ENCODE measurements around the gene MXD4. TPM values are rescaled to one million over a fixed set of nuclear protein-coding genes. Genes with fewer than 3 reads are reported as not detected.

The MXD4 gene
- total RNA-seq, 6 experiments from 2014 or later, result 56.5 to 81.8 (median 60.3) TPM

DNA sequence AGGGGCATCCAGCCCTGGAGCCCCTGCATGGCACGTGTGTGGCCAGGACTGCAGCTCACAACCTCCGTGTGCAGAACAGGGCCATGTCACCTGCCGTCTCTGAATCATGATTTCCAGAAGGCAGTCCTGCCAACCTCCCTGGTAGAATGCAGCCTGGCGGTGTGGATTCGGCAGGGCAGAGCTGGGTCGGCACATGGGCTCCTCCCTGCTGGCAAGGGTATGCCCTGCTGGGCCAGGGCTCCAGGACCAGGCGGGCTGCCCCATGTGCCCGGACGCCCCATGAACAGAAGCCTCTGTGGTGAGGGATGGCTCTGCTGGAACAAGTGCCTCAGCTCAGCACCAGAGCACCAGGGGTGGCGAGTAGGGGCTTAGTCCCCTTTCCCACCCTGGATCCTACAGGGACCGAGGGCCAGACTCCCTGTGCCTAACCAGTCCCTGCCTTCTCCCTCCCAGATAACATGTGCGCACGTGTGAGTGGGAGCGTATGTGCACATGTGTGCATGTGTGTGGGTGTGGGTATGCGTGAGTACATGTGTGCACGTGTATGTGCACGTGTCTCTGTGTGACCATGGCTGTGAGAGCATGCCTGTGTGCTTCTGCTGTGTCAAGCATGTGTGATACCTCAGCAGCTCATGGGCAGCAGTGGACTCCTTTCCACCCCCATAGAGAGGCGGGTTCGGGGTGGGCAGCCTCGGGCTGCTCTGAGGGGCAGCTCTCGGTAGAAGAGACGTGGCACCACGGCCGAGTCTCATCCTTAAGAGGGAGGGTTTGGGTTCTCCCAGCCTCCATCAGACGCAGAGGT is 10.3 kb upstream of the MXD4 start:
- Mint-ChIP-seq H3K36me3 (ENCODE audit: low read depth) (no peaks in the 10 kb centered on the region), H3K4me1 (ENCODE audit: low read depth) (no peaks in the 10 kb centered on the region), H3K9me3 (no peaks in the 10 kb centered on the region), H3K27ac (no peak overlapping the region), H3K4me3 (no peak overlapping the region), H3K27me3 (ENCODE audit: insufficient read depth) (peaks cover 16% of the 10 kb centered on the region)
- TF ChIP-seq, protein P1, sequence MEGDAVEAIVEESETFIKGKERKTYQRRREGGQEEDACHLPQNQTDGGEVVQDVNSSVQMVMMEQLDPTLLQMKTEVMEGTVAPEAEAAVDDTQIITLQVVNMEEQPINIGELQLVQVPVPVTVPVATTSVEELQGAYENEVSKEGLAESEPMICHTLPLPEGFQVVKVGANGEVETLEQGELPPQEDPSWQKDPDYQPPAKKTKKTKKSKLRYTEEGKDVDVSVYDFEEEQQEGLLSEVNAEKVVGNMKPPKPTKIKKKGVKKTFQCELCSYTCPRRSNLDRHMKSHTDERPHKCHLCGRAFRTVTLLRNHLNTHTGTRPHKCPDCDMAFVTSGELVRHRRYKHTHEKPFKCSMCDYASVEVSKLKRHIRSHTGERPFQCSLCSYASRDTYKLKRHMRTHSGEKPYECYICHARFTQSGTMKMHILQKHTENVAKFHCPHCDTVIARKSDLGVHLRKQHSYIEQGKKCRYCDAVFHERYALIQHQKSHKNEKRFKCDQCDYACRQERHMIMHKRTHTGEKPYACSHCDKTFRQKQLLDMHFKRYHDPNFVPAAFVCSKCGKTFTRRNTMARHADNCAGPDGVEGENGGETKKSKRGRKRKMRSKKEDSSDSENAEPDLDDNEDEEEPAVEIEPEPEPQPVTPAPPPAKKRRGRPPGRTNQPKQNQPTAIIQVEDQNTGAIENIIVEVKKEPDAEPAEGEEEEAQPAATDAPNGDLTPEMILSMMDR (IDR thresholded peaks at IDR 0.05), result no peak
- DNase-seq, result no peak

DNA sequence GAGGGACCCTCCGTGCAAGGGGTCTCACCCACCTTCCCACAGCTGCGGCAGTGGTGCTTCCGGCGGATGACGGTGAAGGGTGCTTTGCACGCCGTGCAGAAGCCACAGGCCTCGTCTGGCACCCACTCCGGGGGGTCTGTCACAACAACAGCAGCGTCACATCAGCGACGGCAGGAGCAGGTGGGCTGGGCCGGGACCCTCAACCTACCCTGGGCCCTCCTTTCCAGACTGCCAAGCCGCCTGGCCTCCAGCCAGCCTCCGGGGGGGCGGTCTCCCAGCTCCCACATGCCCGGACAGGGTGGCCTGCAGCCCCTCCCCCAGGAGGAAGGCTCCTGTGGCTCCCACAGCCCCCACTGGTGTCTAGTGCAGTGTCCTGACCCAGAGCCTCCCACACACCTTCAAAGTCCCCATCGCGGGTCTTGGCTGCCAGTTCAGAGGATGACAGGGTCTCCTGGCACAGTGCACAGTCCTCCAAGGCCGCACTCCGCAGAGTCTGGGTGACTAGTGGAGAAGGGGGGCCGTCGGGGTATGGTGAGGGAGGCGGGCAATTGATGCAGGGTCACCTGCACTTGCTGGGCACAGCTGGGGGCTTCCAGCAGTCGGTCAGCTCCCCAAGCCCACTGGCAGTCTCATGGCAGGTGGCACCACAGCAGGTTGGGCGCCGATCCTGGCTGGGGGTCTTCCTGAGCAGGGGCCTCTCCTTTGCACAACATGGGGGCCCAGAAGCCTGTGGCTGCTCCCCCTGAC is 9.5 kb upstream of the MXD4 start:
- DNase-seq, result no peak
- Mint-ChIP-seq H3K36me3 (ENCODE audit: low read depth) (no peaks in the 10 kb centered on the region), H3K27me3 (ENCODE audit: insufficient read depth) (peaks cover 15% of the 10 kb centered on the region), H3K4me1 (ENCODE audit: low read depth) (peaks cover under 1% of the 10 kb centered on the region), H3K9me3 (no peaks in the 10 kb centered on the region), H3K27ac (no peak overlapping the region), H3K4me3 (no peak overlapping the region)
- TF ChIP-seq, protein P1 (IDR thresholded peaks at IDR 0.05), result no peak

DNA sequence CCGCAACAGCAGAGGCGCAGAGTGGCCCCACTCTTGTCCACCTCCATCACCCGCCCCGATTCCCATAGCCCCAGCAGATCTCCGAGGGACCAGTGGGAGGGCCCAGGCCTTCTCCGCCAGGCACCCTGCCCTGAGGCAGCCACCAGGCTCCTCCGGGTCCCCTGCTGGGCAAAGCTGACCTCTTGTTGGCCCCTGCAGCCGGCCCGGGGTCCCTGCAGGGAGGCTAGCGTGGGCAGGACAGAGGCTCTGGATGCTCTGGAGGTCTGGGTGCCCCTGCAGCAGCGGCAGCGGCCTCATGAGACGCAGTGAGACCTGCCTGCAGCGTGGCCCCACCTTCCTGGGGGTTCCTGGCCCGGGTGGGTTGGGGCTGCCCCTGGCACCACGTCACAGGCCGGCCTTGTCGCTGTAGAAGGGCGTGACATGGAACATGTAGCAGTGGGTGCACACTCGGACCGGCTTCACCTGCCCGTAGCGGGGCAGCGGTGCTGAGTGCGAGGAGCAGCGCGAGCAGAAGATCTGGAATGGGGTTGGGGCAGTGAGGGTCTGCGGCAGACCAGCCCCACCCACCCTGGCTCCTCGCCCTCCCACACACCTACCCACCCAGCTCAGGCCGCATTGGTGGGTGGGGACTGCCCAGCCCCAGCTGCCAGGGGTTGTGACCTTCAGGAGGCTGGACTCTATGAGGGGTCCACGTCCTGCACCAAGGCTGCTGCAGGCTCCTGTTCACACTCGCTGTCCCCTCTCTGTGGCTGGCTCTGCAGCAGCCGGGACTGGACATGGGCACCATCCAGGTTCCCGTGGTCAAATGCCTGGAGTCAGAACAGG is 8.6 kb upstream of the MXD4 start:
- H3K27ac Mint-ChIP-seq, result no peak overlapping the region
- no peak overlapping the region for H3K4me3 Mint-ChIP-seq
- H3K4me1 Mint-ChIP-seq (ENCODE audit: low read depth), result peaks cover 8% of the 10 kb centered on the region
- TF ChIP-seq, protein P1 (IDR thresholded peaks at IDR 0.05), result no peak
- peaks cover 13% of the 10 kb centered on the region for H3K27me3 Mint-ChIP-seq (ENCODE audit: insufficient read depth)
- DNase-seq, result no peak
- H3K36me3 Mint-ChIP-seq (ENCODE audit: low read depth), result no peaks in the 10 kb centered on the region
- no peaks in the 10 kb centered on the region for H3K9me3 Mint-ChIP-seq

DNA sequence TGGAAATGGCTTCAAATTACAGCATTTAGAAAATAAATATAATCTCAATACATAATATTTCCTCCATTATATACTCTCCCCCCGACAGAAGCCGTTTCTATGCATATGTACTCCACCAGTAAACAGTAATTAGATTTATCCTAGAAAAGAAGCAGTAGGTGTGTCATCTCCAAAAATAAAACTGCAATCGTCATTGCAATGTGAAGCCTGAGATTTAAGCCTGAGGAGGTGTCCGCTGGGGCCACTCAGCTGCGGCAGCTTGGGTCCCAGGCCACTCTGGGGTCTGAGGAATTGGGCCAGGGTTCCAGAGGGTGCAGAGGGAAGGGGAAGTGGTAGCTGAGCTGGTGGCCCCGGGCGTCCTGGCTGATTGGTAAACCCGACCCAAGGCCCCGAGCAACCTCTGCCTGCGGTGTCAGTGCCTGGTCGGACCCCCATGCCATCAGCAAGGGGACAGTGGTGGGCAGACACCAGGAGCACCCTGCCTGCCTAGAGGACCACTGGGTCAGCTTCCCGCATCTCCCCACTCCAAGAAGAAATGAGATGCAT is 7.8 kb upstream of the MXD4 start:
- H3K36me3 Mint-ChIP-seq (ENCODE audit: low read depth), result no peaks in the 10 kb centered on the region
- H3K27me3 Mint-ChIP-seq (ENCODE audit: insufficient read depth), result peaks cover 13% of the 10 kb centered on the region
- peaks cover 8% of the 10 kb centered on the region for H3K4me1 Mint-ChIP-seq (ENCODE audit: low read depth)
- H3K27ac Mint-ChIP-seq, result no peak overlapping the region
- H3K4me3 Mint-ChIP-seq, result no peak overlapping the region
- no peaks in the 10 kb centered on the region for H3K9me3 Mint-ChIP-seq
- TF ChIP-seq, protein P1 (IDR thresholded peaks at IDR 0.05), result no peak
- no peak for DNase-seq

DNA sequence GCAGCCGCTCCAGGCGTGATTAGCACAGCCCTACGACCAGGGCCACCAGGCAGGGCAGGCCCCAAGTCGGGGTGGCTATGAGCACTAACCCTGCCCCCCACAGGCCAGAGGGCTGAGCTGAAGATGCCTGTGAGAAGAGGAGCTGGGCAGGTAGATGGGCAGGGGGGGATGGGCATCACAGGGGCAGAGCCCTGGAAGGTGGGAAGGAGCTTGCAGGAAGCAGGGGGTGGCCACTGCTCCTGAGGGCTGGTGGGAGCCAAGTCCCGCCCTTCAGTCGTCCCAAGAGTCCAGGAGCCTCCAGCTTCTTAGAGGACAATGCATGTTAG is 7.3 kb upstream of the MXD4 start:
- H3K27ac Mint-ChIP-seq, result no peak overlapping the region
- H3K9me3 Mint-ChIP-seq, result no peaks in the 10 kb centered on the region
- TF ChIP-seq, protein P1 (IDR thresholded peaks at IDR 0.05), result no peak
- no peaks in the 10 kb centered on the region for H3K36me3 Mint-ChIP-seq (ENCODE audit: low read depth)
- no peak for DNase-seq
- peaks cover 8% of the 10 kb centered on the region for H3K4me1 Mint-ChIP-seq (ENCODE audit: low read depth)
- H3K27me3 Mint-ChIP-seq (ENCODE audit: insufficient read depth), result peaks cover 13% of the 10 kb centered on the region
- no peak overlapping the region for H3K4me3 Mint-ChIP-seq

All from HFFc6 (cell line).